H1 (cell line): ENCODE data around the gene FMNL2. TPM values are rescaled to one million over a fixed set of nuclear protein-coding genes. Genes with fewer than 3 reads are reported as not detected.

Experiments used
- CTCF ChIA-PET: fragments of 300-600 bp; sonication (Branson Sonifier 250); formaldehyde crosslinking; loops from one replicate; lab custom pipeline; 2021; ENCODE audit not compliant: partially characterized antibody; lab: Charles Lee
- POLR2A ChIA-PET: fragments of 300-600 bp; sonication (Branson Sonifier 250); formaldehyde crosslinking; loops from one replicate; lab custom pipeline; 2021; ENCODE audit warnings: inconsistent platforms; ENCODE audit not compliant: partially characterized antibody; lab: Charles Lee
- DNase-seq, 2 experiments: peaks; one replicate each; pipeline versions ENCODE4 v3.0.0 to v3.0.0-alpha.2; 2010 to 2022; ENCODE audit warnings: low spot score in 2 of 2, low read depth in 1 of 2, mixed read lengths in 1 of 2
- FAIRE-seq: peaks from 2 replicates; lab custom pipeline; 2011; peaks lifted over from hg19 to GRCh38; lab: Jason Lieb, UNC
- H2AFZ ChIP-seq: 2 replicates; pipeline ENCODE4 v1.8.1; 2012; ENCODE audit warnings: low read length, inconsistent platforms
- H2AK5ac ChIP-seq: 2 replicates; pipeline ENCODE4 v1.6.1; 2013; ENCODE audit warnings: low read depth, low read length
- H2BK120ac ChIP-seq: replicated peaks from 2 replicates; pipeline ENCODE3; 2013; ENCODE audit warnings: low read depth, low read length, inconsistent platforms
- H2BK12ac ChIP-seq: 2 replicates; pipeline ENCODE4 v1.6.1; 2013; ENCODE audit warnings: low read depth, low read length
- H2BK15ac ChIP-seq: 2 replicates; pipeline ENCODE4 v1.6.1; 2013; ENCODE audit warnings: low read length
- H2BK20ac ChIP-seq: 2 replicates; pipeline ENCODE4 v1.6.1; 2013; ENCODE audit warnings: low read length
- H2BK5ac ChIP-seq: 2 replicates; pipeline ENCODE4 v1.6.1; 2013; ENCODE audit warnings: low read depth, low read length
- H3K14ac ChIP-seq: 2 replicates; pipeline ENCODE4 v1.6.1; 2013; ENCODE audit warnings: inconsistent platforms; ENCODE audit not compliant: insufficient read length
- H3K18ac ChIP-seq: 2 replicates; pipeline ENCODE4 v1.6.1; 2013; ENCODE audit warnings: low read length; ENCODE audit errors: extremely low read depth
- H3K23ac ChIP-seq: 2 replicates; pipeline ENCODE4 v1.6.1; 2013; ENCODE audit warnings: inconsistent platforms; ENCODE audit not compliant: insufficient read length
- H3K23me2 ChIP-seq: 2 replicates; pipeline ENCODE4 v1.6.1; 2013; ENCODE audit warnings: low read depth, low read length
- H3K27ac ChIP-seq: 2 replicates; pipeline ENCODE4 v1.6.1; 2011; ENCODE audit warnings: low read depth, low read length, inconsistent platforms
- H3K27me3 ChIP-seq, 4 experiments: replicated peaks in 1 of 4; 1 replicate in 1 of 4; 2 replicates in 3 of 4; pipeline versions ENCODE4 v1.6.1 to v1.8.1; 2011 to 2013; ENCODE audit warnings: low read length in 3 of 4, mild to moderate bottlenecking in 3 of 4, inconsistent platforms in 2 of 4, mixed read lengths in 2 of 4, moderate library complexity in 1 of 4; ENCODE audit not compliant: control insufficient read depth in 3 of 4, insufficient read depth in 3 of 4; ENCODE audit errors: extremely low read depth in 1 of 4
- H3K36me3 ChIP-seq, 4 experiments: 2 replicates each; pipeline versions ENCODE4 v1.6.1 to v1.8.1; 2011 to 2013; ENCODE audit warnings: mild to moderate bottlenecking in 4 of 4, low read length in 3 of 4, moderate library complexity in 2 of 4, control low read depth in 1 of 4, inconsistent platforms in 1 of 4; ENCODE audit not compliant: insufficient read depth in 4 of 4, control insufficient read depth in 2 of 4
- H3K4ac ChIP-seq: replicated peaks from 2 replicates; pipeline ENCODE3; 2013; ENCODE audit warnings: low read length, low read depth, mixed read lengths, inconsistent platforms; ENCODE audit not compliant: insufficient read length
- H3K4me1 ChIP-seq, 4 experiments: replicated peaks in 1 of 4; 1 replicate in 1 of 4; 2 replicates in 3 of 4; pipeline versions ENCODE4 v1.6.1 to v1.8.1; 2011 to 2013; ENCODE audit warnings: low read length in 3 of 4, inconsistent platforms in 2 of 4, mixed read lengths in 1 of 4; ENCODE audit not compliant: insufficient read depth in 4 of 4, control insufficient read depth in 3 of 4
- H3K4me2 ChIP-seq, 2 experiments: 2 replicates each; pipeline versions ENCODE4 v1.6.1 to v1.8.1; 2011 to 2013; ENCODE audit warnings: low read depth in 2 of 2, low read length in 2 of 2, control low read depth in 1 of 2, inconsistent platforms in 1 of 2, mild to moderate bottlenecking in 1 of 2; ENCODE audit not compliant: insufficient read depth in 1 of 2
- H3K4me3 ChIP-seq, 4 experiments: fragments of 200-600, 300-600 bp in 1 of 4; sonication (generic), shearing (Covaris generic), sonication (Bioruptor Twin) in 1 of 4; 2 replicates each; pipeline versions ENCODE4 v1.5.1 to v1.8.1; 2011 to 2016; ENCODE audit warnings: low read length in 4 of 4, low read depth in 3 of 4, control low read depth in 2 of 4, inconsistent platforms in 2 of 4, mild to moderate bottlenecking in 2 of 4, mixed read lengths in 1 of 4, moderate library complexity in 1 of 4; ENCODE audit not compliant: insufficient read depth in 2 of 4; ENCODE audit errors: extremely low read depth in 1 of 4
- H3K56ac ChIP-seq: replicated peaks from 2 replicates; pipeline ENCODE3; 2013; ENCODE audit warnings: low read depth, mild to moderate bottlenecking, mixed read lengths, low read length, inconsistent platforms; ENCODE audit not compliant: insufficient read length
- H3K79me1 ChIP-seq: 2 replicates; pipeline ENCODE4 v1.6.1; 2013; ENCODE audit warnings: low read depth, low read length, control low read depth
- H3K79me2 ChIP-seq, 2 experiments: 2 replicates each; pipeline versions ENCODE4 v1.6.1 to v1.8.1; 2012 to 2013; ENCODE audit warnings: low read length in 2 of 2, mild to moderate bottlenecking in 2 of 2, inconsistent platforms in 1 of 2; ENCODE audit not compliant: insufficient read depth in 2 of 2, control insufficient read depth in 1 of 2
- H3K9ac ChIP-seq, 4 experiments: replicated peaks in 1 of 4; 1 replicate in 1 of 4; 2 replicates in 3 of 4; pipeline versions ENCODE4 v1.6.1 to v1.8.1; 2011 to 2013; ENCODE audit warnings: low read depth in 3 of 4, low read length in 3 of 4, control low read depth in 2 of 4, mild to moderate bottlenecking in 2 of 4, moderate library complexity in 2 of 4, inconsistent platforms in 1 of 4; ENCODE audit errors: extremely low read depth in 1 of 4
- H3K9me3 ChIP-seq, 2 experiments: 2 replicates each; pipeline versions ENCODE4 v1.6.1 to v1.8.1; 2012 to 2013; ENCODE audit warnings: mild to moderate bottlenecking in 2 of 2, moderate library complexity in 2 of 2, control low read depth in 1 of 2, inconsistent platforms in 1 of 2, low read depth in 1 of 2, low read length in 1 of 2, mixed read lengths in 1 of 2; ENCODE audit not compliant: insufficient read depth in 2 of 2
- H4K20me1 ChIP-seq, 2 experiments: replicated peaks in 1 of 2; 2 replicates each; pipeline versions ENCODE3 to v1.8.1; 2011 to 2013; ENCODE audit warnings: inconsistent platforms in 2 of 2, low read length in 2 of 2, mild to moderate bottlenecking in 1 of 2; ENCODE audit not compliant: insufficient read depth in 2 of 2, control insufficient read depth in 1 of 2
- H4K5ac ChIP-seq: 2 replicates; pipeline ENCODE4 v1.6.1; 2013; ENCODE audit warnings: low read length, low read depth, mixed read lengths, inconsistent platforms; ENCODE audit not compliant: insufficient read length
- H4K8ac ChIP-seq: 2 replicates; pipeline ENCODE4 v1.8.0; 2013; ENCODE audit warnings: mild to moderate bottlenecking, moderate library complexity, low read length, inconsistent platforms; ENCODE audit not compliant: insufficient read depth; ENCODE audit errors: extremely low read depth
- H4K91ac ChIP-seq: replicated peaks from 2 replicates; pipeline ENCODE3; 2013; ENCODE audit warnings: low read length, mixed read lengths, inconsistent platforms; ENCODE audit not compliant: insufficient read length
- JUN ChIP-seq: IDR thresholded peaks from 2 replicates; pipeline ENCODE4 v1.6.1; 2011; ENCODE audit warnings: low read depth, mild to moderate bottlenecking, improper control_type of control experiment, low read length
- SIRT6 ChIP-seq: IDR thresholded peaks from one replicate; pipeline ENCODE4 v1.7.1; 2012; ENCODE audit warnings: low read length, inconsistent platforms
- WGBS, 2 experiments: shearing (Covaris generic) in 1 of 2; methylation state at CpG; one replicate each; pipeline versions ENCODE4 v1.1.6 to v1.1.7; 2013 to 2015; ENCODE audit warnings: low lambda C conversion rate in 2 of 2, mixed read lengths in 2 of 2, inconsistent platforms in 1 of 2, low coverage in 1 of 2, missing lambda C conversion rate in 1 of 2; ENCODE audit not compliant: insufficient replicate concordance in 2 of 2, insufficient coverage in 1 of 2, insufficient read length in 1 of 2; ENCODE audit errors: extremely low coverage in 1 of 2, missing lambda C conversion rate in 1 of 2; 5-methylcytosine and 5-hydroxymethylcytosine counted together
- polyA plus RNA-seq, 7 experiments: library from polyadenylated mRNA; depleted of rRNA in 3 of 7; stranded (reverse) in 5 of 7; unstranded in 2 of 7; fragments of >200 nt in 5 of 7; fragments of 200-250 nt in 2 of 7; gene quantifications; 1 replicate in 5 of 7; 2 replicates in 1 of 7; 4 replicates in 1 of 7; pipeline versions ENCODE4 v1.2.1 to v1.2.3, GENCODE V29; 2011 to 2013; ENCODE audit warnings: missing spikeins in 2 of 7, mixed read lengths in 2 of 7
- total RNA-seq: library from RNA; stranded (reverse); fragmentation: NEBNext Ultra II Directional; extraction: Animal tissue kit (Norgen Biotek cat#: 25700); gene quantifications from 2 replicates; pipeline ENCODE4 v1.2.1, GENCODE V29; 2021

The FMNL2 gene
- total and polyA plus RNA-seq, 2 of the 8 experiments (the other 6 are each of a cell fraction or from before 2014, with no cell fraction given) = 15.5 to 45.1 TPM

GRCh38 chr2:152431370-152432098 lies 96.6 kb downstream of the FMNL2 start:
- Histone ChIP-seq H3K23me2 (no peaks in the 10 kb centered on the region), H3K4ac (no peak overlapping the region), H3K4me2 (no peak overlapping the region), H2BK12ac (no peak overlapping the region), H2BK120ac (no peak overlapping the region), H2AK5ac (no peak overlapping the region), H3K27ac (no peak overlapping the region), H4K8ac (no peak overlapping the region), H3K9ac (no peak overlapping the region), H3K79me2 (peaks cover 0 to 88% of the 10 kb centered on the region in 2 experiments; a peak in 2 of 4 replicates), H3K14ac (no peak overlapping the region), H4K20me1 (no peaks in the 10 kb centered on the region), H3K4me1 (peaks cover 2 to 26% (median 14%) of the 10 kb centered on the region in 4 experiments), H2BK15ac (no peak overlapping the region), H2BK5ac (no peak overlapping the region), H3K9me3 (no peaks in the 10 kb centered on the region), H2BK20ac (no peak overlapping the region), H2AFZ (no peak overlapping the region), H4K5ac (no peak overlapping the region), H3K79me1 (peaks cover 8% of the 10 kb centered on the region; the same call in 1 of the 2 replicates), H4K91ac (no peak overlapping the region), H3K18ac (no peak overlapping the region), H3K56ac (no peak overlapping the region), H3K36me3 (no peaks in the 10 kb centered on the region), H3K23ac (no peak overlapping the region), H3K27me3 (no peaks in the 10 kb centered on the region), H3K4me3 (no peak overlapping the region)
- WGBS, 2 experiments = 89% methylated on average over 4 of the region's 4 CpGs; no CpG with 5 or more reads in 1 of the 2 experiments
- DNase-seq (no peak), FAIRE-seq (no peak)
- CTCF ChIA-PET = interaction anchor here (0.7 kb wide), 2 partner anchors 10 to 418 kb away, joined by 3 read pairs; no protein-coding TSS in a partner anchor
- POLR2A ChIA-PET = interaction anchor here (1.5 kb wide), 1 partner anchor 22 kb away, joined by 6 read pairs; no protein-coding TSS in a partner anchor
- no peak for TF ChIP-seq SIRT6
- TF ChIP-seq JUN = no peak
